NCI-H2029 treated with DMSO at 0.1 percent for 48 hours (cell line): Measurements from ENCODE around the gene ADAMTS2.

Source experiments
- DNase-seq: peaks from one replicate; lab custom pipeline; 2025; lab: John Stamatoyannopoulos, UW

Gene ADAMTS2

GRCh38 chr5:179194201-179194910 is 150.9 kb downstream of the ADAMTS2 start:
- no peak for DNase-seq

- DNase-seq, result no peak
Measured at GRCh38 chr5:179193746-179194145, 151.5 kb downstream of the ADAMTS2 start.

- no peak for DNase-seq
Measured at GRCh38 chr5:179192891-179193470, 152.3 kb downstream of the ADAMTS2 start.

- no peak for DNase-seq
Measured at GRCh38 chr5:179192185-179192890, 152.9 kb downstream of the ADAMTS2 start.

- DNase-seq, result no peak
Measured at GRCh38 chr5:179191506-179192184, 153.6 kb downstream of the ADAMTS2 start.

GRCh38 chr5:179190851-179191505 is 154.3 kb downstream of the ADAMTS2 start:
- no peak for DNase-seq

GRCh38 chr5:179188636-179189035 is 156.6 kb downstream of the ADAMTS2 start:
- DNase-seq, result no peak

GRCh38 chr5:179187681-179188575 is 157.3 kb downstream of the ADAMTS2 start:
- DNase-seq, result no peak

GRCh38 chr5:179187229-179187678 is 158.0 kb downstream of the ADAMTS2 start:
- DNase-seq, result no peak

- DNase-seq, result no peak
Measured at GRCh38 chr5:179186801-179187200, 158.5 kb downstream of the ADAMTS2 start.

GRCh38 chr5:179185941-179186411 is 159.3 kb downstream of the ADAMTS2 start:
- no peak for DNase-seq

GRCh38 chr5:179185256-179185940 is 159.9 kb downstream of the ADAMTS2 start:
- no peak for DNase-seq

GRCh38 chr5:179184521-179185050 is 160.7 kb downstream of the ADAMTS2 start:
- no peak for DNase-seq

GRCh38 chr5:179183481-179183880 is 161.8 kb downstream of the ADAMTS2 start:
- DNase-seq, result no peak

GRCh38 chr5:179182601-179183000 is 162.7 kb downstream of the ADAMTS2 start:
- no peak for DNase-seq

GRCh38 chr5:179181988-179182387 is 163.3 kb downstream of the ADAMTS2 start:
- no peak for DNase-seq

- no peak for DNase-seq
Measured at GRCh38 chr5:179180921-179181645, 164.2 kb downstream of the ADAMTS2 start.

- no peak for DNase-seq
Measured at GRCh38 chr5:179180061-179180610, 165.1 kb downstream of the ADAMTS2 start.
